Epithelial cell of esophagus (primary cell): ENCODE measurements around the gene NTSR2.

Source experiments
- DNase-seq: peaks from one replicate; pipeline ENCODE4 v3.0.0; 2010; ENCODE audit warnings: low read depth
- H3K4me3 ChIP-seq: 2 replicates; pipeline ENCODE4 v1.5.1; 2011; ENCODE audit warnings: mild to moderate bottlenecking, low read length, control low read depth
- CTCF ChIP-seq: IDR thresholded peaks from 2 replicates; pipeline ENCODE4 v1.5.1; 2011; ENCODE audit warnings: low read depth, mild to moderate bottlenecking, low read length, control low read depth, inconsistent platforms; ENCODE audit not compliant: insufficient read depth; ENCODE audit errors: missing control alignments

Gene NTSR2

GRCh38 chr2:11629215-11629614 is 40.8 kb downstream of the NTSR2 start:
- no peak for DNase-seq
- TF ChIP-seq CTCF = no peak
- H3K4me3 ChIP-seq = no peak overlapping the region

GRCh38 chr2:11628675-11629074 is 41.3 kb downstream of the NTSR2 start:
- DNase-seq = no peak
- TF ChIP-seq CTCF = no peak
- no peak overlapping the region for H3K4me3 ChIP-seq

GRCh38 chr2:11625671-11626070 is 44.3 kb downstream of the NTSR2 start:
- H3K4me3 ChIP-seq = no peak overlapping the region
- DNase-seq = no peak
- TF ChIP-seq CTCF = no peak

- no peak for DNase-seq
- H3K4me3 ChIP-seq = no peak overlapping the region
- TF ChIP-seq CTCF = no peak
Measured at GRCh38 chr2:11624893-11625292, 45.1 kb downstream of the NTSR2 start.

GRCh38 chr2:11622611-11623010 is 47.4 kb downstream of the NTSR2 start:
- DNase-seq = no peak
- TF ChIP-seq CTCF = no peak
- no peak overlapping the region for H3K4me3 ChIP-seq

GRCh38 chr2:11621410-11621809 is 48.6 kb downstream of the NTSR2 start:
- DNase-seq = no peak
- no peak overlapping the region for H3K4me3 ChIP-seq
- no peak for TF ChIP-seq CTCF

GRCh38 chr2:11618708-11619062 is 51.3 kb downstream of the NTSR2 start:
- no peak for DNase-seq
- no peak overlapping the region for H3K4me3 ChIP-seq
- TF ChIP-seq CTCF = no peak
